Stimulated activated CD4-positive, alpha-beta T cell treated with anti-CD3 and anti-CD28 coated beads, Interleukin-1b, Interleukin-23, amount 100 ng/mL, for 4 hours (primary cell): ENCODE results near the gene LIFR.
A peak's percentile ranks its signal among the peaks of the same experiment; 100 is the strongest.

Experiments used
- DNase-seq, 2 donors: peaks; one replicate each; pipeline ENCODE4 v3.0.0-alpha.2; 2020; ENCODE audit warnings: low read depth in 2 of 2

Gene LIFR

DNA sequence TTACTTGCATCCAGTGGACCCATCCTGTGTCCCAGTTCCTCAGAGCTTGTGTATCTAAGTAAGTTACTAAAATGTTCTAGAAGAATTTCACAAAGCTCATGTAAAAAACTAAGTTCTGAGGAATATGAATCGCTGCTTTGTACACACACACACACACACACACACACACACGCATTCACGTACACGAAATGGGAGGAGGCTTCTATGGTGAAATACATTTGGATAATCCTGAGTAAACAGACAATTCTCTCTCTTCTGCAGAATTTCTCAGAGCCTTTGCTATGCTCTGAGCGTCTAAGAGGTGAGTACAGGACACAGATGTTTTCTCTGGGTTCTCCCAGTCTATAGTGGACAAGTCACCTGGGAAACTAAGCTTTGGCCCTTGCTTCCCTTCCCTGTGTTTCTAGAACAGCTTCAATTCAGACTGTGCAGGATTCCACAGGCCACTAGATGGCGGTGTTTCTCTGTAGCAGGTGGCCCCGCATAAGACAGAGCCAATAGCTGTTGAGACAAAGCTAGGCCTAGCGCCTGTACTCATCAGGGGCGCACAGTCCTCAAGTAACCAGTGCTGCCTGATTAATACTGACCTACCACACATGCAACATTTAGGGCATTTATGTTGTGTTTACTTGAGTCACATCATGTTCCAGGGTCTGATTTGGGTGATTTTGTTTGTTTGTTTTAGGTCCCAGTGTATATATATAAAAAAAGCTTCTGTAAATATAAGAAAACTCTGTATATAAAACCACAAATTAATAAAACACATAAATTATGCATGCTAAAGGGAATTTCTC is 114.8 kb downstream of the LIFR start:
- DNase-seq: peak; percentile 60 to 72

DNA sequence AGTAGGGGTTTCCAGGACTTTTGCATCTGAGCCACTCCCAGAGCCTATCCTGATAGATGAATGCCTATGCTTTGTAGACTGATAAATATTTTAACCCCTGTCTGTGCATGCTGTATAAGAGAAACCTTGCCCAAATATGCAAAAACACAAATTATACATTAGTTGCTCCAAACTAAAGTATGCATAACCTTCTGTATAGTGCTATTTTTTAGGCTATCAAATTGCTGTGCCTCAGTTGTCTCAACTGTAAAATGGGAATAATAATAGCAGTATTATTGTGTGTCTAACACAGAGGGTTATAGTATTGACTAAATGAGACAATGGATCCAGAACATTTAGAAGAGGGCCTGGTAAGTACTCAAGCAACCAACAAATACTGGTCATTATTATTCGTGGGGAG is 117.7 kb downstream of the LIFR start:
- no peak for DNase-seq

DNA sequence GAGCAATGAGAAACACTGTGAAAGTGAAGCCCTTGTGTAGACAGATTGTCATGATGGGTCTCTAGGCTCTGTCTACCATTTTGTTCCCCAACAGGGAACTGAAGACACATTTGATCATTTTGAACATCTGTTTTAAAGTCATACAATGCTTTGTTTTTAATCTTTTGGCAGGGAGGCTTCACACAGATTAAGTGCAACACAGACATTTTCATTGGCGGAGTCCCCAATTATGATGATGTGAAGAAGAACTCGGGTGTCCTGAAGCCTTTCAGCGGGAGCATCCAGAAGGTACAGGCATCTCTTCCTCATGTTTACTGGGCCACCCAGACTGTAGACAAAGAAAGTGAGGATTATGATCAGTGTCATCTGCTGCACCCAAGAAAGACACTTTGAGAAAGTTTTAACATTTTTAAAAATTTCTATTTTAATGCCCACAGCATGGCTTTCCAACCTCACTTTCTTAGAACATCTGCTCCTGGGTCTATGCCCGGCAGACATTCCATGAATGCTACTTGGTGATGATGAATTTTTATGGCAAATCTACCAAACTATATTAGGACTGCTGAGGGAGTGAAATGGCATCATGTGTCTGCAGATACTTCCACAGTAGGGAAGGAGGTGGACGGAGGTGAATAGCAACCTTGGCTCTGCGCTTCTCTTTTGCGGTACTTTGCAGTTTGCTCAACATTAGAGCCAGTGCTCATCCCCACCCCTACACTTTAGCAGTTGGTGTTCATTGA is 121.3 kb downstream of the LIFR start:
- DNase-seq: no peak

DNA sequence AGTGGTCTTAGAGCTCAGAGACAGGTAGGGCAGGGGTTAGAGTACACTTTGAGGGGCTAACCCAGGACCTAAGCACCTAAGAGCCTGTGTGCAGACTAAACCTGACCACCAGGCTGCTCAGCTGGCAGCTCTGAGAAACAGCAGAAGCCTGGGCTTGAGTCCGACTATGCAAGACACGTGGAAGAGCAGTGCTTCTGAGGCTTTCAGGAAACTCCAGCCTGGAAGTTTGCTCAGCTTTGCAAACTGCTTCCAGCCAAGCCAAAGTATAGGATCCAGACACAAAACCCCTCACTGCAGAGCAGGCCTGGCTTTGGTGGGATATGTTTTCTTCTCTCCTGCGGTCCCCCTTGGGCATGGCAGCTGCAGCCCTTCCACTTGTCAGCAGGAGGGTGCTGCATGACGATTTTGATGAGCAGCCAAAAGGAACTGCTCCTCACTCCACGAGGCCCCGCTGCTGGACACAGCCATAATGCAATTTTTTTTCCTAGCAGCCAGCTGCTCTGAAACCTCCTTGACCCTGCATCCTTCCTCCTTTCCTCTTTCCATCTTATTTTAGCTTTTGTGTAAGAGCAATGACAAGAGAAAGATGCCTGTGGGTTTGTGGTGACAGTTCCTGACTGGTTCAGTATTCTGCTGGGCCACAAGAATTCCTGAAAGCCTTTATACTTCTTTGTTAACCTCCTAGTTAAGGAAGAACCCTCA is 123.1 kb downstream of the LIFR start:
- no peak for DNase-seq

DNA sequence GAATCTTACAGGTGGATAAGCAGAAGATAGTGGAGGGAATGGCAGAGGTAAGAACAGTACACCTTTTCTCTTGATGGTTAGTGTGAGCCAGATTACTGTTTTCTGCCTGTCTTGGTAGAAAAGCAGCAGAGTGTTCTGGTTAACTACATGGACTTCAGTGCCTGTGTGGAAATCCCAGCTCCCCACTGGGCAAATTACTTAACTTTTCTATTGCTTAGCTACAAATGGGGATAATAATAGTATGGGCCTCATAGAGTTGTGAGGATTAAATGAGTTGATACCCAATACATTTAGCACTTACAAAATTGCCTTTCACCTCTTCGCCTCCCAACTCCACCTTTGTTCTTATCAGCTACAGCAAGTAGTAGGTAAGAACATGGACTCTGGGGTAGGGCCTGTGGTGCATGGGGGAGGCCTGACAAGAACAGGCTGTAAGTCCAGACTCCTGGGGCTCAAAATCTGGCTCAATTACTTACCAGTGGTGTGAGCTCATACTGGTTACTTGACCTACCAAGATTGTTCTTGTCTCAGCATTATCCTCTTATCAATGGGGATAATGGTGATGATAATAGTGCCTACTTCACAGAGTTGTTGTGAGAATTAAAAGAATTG is 125.1 kb downstream of the LIFR start:
- no peak for DNase-seq

DNA sequence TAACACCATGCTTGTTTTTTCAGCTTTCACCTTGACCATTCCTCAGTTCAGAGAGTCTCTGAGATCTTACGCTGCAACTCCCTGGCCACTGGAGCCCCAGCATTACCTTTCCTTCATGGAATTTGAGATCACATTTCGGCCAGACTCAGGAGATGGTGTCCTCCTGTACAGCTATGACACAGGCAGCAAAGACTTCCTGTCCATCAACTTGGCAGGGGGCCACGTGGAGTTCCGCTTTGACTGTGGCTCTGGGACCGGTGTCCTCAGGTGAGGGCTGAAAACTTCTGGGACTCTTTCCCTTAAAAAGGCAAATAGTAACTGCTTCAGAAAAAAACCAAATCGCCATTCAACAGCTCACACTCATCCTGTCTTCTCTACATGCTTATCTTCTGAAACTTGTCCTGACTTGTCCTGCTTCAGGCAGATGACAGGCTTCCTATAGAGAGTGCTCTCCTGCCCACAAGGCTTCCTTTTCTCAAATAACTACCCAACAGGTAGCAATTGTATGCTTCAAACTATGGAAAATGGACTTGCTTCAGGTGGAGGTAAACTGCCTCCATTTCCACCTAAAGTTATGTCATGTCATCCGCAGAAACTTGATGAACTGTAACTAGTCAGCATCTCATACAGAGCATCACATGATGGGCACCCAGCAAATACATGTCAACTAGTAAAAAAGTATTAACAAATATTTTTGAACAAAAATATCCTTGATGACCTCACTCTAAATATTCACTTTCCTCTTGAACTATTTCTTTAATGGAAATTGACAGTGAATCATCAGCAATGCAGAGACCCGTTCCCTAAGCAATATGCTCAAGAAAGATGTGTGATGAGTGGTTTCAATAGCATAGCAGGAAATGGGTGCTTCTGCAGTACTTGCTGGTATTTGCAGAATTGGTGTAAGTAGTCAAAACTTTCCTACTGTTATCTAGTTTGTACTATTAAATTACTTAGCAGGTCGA is 129.2 kb downstream of the LIFR start:
- DNase-seq: no peak

DNA sequence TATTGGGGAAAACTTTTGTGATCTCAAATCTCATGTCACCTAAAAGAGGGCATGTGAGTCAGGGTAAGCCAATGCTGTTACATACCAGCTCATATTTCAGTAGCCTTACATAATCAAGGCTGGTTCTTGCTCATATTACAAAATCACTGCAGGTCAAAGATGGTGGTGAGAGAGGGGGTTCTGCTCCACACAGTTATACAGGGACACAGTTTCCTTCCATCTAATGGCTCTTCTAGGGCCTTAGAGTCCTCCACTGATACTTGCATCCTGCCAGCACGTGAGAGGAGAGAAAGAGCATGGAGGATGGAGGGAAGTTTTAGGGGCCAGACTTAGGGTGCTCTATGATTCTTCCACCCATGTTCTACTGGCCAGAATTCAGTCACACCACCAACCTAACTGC is 130.0 kb downstream of the LIFR start:
- DNase-seq: no peak
